Chondrocyte (in vitro differentiated cells): ENCODE results near the gene SMAD3. TPM values are rescaled to one million over a fixed set of nuclear protein-coding genes. Genes with fewer than 3 reads are reported as not detected.

ENCODE experiments used
- DNase-seq: peaks from one replicate; pipeline ENCODE4 v3.0.0; 2021; ENCODE audit warnings: mixed read lengths, low spot score
- H3K27ac Mint-ChIP-seq: one replicate; pipeline ENCODE4 v1.8.0; 2021; ENCODE audit warnings: mild to moderate bottlenecking, moderate library complexity, mixed read lengths; ENCODE audit not compliant: unreplicated experiment
- H3K27me3 Mint-ChIP-seq: 2 replicates; pipeline ENCODE4 v1.8.0; 2021; ENCODE audit warnings: low read depth, mixed read lengths
- H3K36me3 Mint-ChIP-seq: 2 replicates; pipeline ENCODE4 v1.8.0; 2021; ENCODE audit warnings: low read depth, mixed read lengths
- H3K4me1 Mint-ChIP-seq: 2 replicates; pipeline ENCODE4 v1.8.0; 2021; ENCODE audit warnings: low read depth, mild to moderate bottlenecking, mixed read lengths
- H3K4me3 Mint-ChIP-seq: one replicate; pipeline ENCODE4 v1.8.0; 2021; ENCODE audit warnings: mild to moderate bottlenecking, moderate library complexity, mixed read lengths; ENCODE audit not compliant: unreplicated experiment
- H3K9me3 Mint-ChIP-seq: 2 replicates; pipeline ENCODE4 v1.8.0; 2021; ENCODE audit warnings: low read depth, mixed read lengths
- total RNA-seq: library from RNA; stranded (reverse); gene quantifications from 3 replicates; pipeline ENCODE4 v1.2.1, GENCODE V29; 2021
- TF ChIP-seq, protein P1 (sequence below): fragments of 200-600 bp; sonication (generic); IDR thresholded peaks from 2 replicates; pipeline ENCODE4 v1.5.0; 2021; ENCODE audit warnings: antibody characterized with exemption, mild to moderate bottlenecking, moderate library complexity

Gene SMAD3
- total RNA-seq, 1 donor from 2014 or later: 23.2 TPM

- DNase-seq: no peak
- TF ChIP-seq, protein P1, sequence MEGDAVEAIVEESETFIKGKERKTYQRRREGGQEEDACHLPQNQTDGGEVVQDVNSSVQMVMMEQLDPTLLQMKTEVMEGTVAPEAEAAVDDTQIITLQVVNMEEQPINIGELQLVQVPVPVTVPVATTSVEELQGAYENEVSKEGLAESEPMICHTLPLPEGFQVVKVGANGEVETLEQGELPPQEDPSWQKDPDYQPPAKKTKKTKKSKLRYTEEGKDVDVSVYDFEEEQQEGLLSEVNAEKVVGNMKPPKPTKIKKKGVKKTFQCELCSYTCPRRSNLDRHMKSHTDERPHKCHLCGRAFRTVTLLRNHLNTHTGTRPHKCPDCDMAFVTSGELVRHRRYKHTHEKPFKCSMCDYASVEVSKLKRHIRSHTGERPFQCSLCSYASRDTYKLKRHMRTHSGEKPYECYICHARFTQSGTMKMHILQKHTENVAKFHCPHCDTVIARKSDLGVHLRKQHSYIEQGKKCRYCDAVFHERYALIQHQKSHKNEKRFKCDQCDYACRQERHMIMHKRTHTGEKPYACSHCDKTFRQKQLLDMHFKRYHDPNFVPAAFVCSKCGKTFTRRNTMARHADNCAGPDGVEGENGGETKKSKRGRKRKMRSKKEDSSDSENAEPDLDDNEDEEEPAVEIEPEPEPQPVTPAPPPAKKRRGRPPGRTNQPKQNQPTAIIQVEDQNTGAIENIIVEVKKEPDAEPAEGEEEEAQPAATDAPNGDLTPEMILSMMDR: no peak
- Mint-ChIP-seq H3K27me3 (no peaks in the 10 kb centered on the region), H3K4me1 (peaks cover 56% of the 10 kb centered on the region), H3K36me3 (no peaks in the 10 kb centered on the region), H3K4me3 (no peak overlapping the region), H3K9me3 (no peaks in the 10 kb centered on the region), H3K27ac (peak overlapping the region; percentile 99)
Observed at GRCh38 chr15:67048281-67049279, 16.8 kb upstream of the SMAD3 start.

GRCh38 chr15:67049351-67050044 is 15.9 kb upstream of the SMAD3 start:
- DNase-seq: no peak
- Mint-ChIP-seq H3K4me1 (peaks cover 47% of the 10 kb centered on the region), H3K36me3 (no peaks in the 10 kb centered on the region)

GRCh38 chr15:67050062-67050461 is 15.3 kb upstream of the SMAD3 start:
- Mint-ChIP-seq H3K27me3 (no peaks in the 10 kb centered on the region), H3K4me1 (peaks cover 44% of the 10 kb centered on the region), H3K9me3 (no peaks in the 10 kb centered on the region), H3K36me3 (no peaks in the 10 kb centered on the region), H3K27ac (peak overlapping the region; percentile 99), H3K4me3 (peak overlapping the region; percentile 33)
- no peak for DNase-seq
- TF ChIP-seq, protein P1: no peak

More at GRCh38 chr15:67049351-67050044, 15.9 kb upstream of the SMAD3 start:
- TF ChIP-seq, protein P1: peak; percentile 42
- H3K9me3 Mint-ChIP-seq: no peaks in the 10 kb centered on the region
- H3K4me3 Mint-ChIP-seq: no peak overlapping the region
- H3K27me3 Mint-ChIP-seq: no peaks in the 10 kb centered on the region
- H3K27ac Mint-ChIP-seq: peak overlapping the region; percentile 99

- H3K27me3 Mint-ChIP-seq: no peaks in the 10 kb centered on the region
- peak overlapping the region; percentile 99 for H3K27ac Mint-ChIP-seq
- DNase-seq: no peak
- no peaks in the 10 kb centered on the region for H3K9me3 Mint-ChIP-seq
- no peak overlapping the region for H3K4me3 Mint-ChIP-seq
- no peaks in the 10 kb centered on the region for H3K36me3 Mint-ChIP-seq
- H3K4me1 Mint-ChIP-seq: peaks cover 41% of the 10 kb centered on the region
- TF ChIP-seq, protein P1: no peak
Observed at GRCh38 chr15:67050522-67051087, 14.8 kb upstream of the SMAD3 start.
